GM12801 (cell line): ENCODE measurements around the gene CAPN3.

Experiments
- CTCF ChIP-seq: IDR thresholded peaks from one replicate; pipeline ENCODE4 v1.5.1; 2011; ENCODE audit warnings: control low read depth; ENCODE audit not compliant: insufficient read length; ENCODE audit errors: extremely low read depth

CAPN3 gene

GRCh38 chr15:42359249-42359648, at the start of gene CAPN3:
TSS of gene CAPN3 (plus strand) at chr15:42359501. CDS start at chr15:42359806, 305 bp downstream.
- no peak for TF ChIP-seq CTCF

DNA sequence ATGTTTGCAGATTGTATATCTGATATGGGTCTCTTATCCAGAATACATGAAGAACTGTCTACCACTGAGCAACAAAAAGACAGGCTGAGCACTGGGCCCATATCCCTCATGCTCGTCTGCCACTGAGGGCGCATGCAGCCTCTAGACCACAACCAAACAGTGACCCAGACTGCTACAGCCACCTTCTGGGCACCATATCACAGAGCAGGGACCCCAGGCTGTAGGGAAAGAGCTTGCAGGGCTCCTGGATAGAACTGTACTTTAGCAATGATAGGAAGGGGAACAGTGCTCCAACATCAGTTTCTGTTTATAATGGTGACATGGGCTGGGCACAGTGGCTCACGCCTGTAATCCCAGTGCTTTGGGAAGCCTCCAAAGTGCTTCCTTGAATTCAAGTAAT, 45.8 kb upstream of the CAPN3 start:
- no peak for TF ChIP-seq CTCF

DNA sequence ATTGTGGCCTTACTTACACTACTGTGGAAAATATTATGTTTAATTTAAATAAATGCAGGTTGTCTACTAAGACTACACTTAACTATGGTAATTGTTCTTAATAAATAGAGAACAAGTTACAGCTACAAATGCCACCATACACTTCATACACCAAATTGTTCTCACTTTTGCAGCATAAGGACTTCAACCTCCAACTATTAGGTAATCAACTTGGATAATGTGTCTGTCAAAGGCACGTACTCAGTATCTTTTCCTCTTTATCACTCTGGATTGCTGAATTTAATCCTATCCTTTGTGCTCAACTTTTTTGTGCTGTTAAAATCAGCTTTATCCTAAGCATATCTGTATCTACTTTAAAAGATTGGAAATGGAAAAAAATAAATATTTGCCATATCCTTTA, 44.5 kb upstream of the CAPN3 start:
- no peak for TF ChIP-seq CTCF

DNA sequence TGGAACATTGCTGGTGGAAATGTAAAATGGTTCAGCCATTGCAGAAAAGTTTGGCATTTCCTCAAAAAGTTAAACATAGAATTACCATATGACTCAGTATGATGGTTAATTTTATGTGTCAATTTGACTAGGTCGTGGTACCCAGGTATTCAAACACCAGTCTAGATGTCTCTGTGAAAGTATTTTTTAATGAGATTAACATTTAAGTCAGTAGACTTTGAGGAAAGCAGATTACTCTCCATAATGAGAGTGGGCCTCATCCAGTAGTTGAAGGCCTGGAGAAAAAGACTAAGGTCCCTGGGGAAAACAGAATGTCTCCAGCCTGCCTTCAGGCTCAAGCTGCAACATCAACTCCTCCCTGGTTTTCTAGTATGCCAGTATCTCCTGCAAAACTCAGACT, 43.8 kb upstream of the CAPN3 start:
- no peak for TF ChIP-seq CTCF

DNA sequence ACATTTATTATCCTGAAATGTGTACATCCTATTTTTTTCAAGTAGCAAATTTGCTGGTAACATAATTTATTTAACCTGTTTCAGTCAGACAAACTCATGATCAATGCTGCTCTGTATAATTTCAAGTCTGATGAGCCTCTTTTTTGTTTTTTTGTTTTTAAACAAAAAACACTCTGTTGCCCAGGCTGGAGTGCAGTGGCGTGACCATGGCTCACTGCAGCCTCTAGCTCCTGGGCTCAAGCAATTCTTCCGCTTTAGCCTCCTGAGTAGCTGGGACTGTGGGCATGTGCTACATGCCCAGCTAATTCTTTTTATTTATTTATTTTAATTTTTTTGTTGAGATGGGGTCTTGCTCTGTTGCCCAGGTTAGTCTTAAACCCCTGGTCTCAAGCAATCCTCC, 40.1 kb upstream of the CAPN3 start:
- TF ChIP-seq CTCF, result no peak

DNA sequence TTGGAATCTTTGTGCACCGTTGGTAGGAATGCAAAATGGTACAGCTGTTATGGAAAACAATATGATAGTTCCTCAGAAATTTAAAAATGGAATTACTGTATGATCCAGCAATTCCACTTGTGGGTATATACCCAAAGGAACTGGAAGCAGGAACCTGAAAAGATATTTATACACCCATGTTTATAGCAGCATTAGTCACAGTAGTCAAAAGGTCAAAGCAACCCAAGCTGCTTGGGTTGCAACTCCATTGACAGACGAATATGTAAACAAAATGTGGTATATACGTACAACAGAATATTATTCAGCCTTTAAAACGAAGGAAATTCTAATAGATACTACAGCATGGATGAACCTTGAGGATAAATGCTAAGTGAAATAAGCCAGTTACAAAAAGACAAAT, 35.0 kb upstream of the CAPN3 start:
- TF ChIP-seq CTCF, result no peak

- TF ChIP-seq CTCF, result no peak
Observed at GRCh38 chr15:42329161-42329560, 30.1 kb upstream of the CAPN3 start.

DNA sequence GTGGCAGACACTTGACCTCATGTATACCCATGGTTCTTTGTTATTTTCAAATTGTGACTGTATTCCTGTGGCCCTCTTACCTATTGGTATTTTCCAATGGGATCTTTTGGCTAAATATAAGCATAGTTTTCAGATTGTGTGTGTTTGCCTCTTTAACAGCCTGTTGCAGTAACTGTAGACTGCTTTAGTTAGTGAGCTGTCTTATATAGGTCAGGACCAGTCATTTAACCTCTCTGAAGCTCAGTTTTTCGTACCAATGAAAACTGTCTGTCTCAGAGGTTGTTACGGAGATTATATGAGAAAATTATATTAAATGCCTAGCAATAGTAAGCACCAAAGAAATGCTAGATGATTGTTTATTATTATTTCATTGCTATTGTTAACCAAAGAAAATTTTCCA, 29.3 kb upstream of the CAPN3 start:
- TF ChIP-seq CTCF, result no peak
